HepG2 (cell line): ENCODE measurements around the gene TACC2. TPM values are rescaled to one million over a fixed set of nuclear protein-coding genes. Genes with fewer than 3 reads are reported as not detected.

Source experiments
- AGO2 ChIP-seq: fragments of 200-400 bp; formaldehyde crosslinking; optimal IDR thresholded peaks from 2 replicates; pipeline ENCODE3; 2017; ENCODE audit warnings: mild to moderate bottlenecking, low read depth, low read length, moderate library complexity
- CAMTA2 ChIP-seq: sonication (generic); formaldehyde crosslinking; IDR thresholded peaks from 2 replicates; pipeline ENCODE4 v1.4.0; 2020; ENCODE audit warnings: mild to moderate bottlenecking, missing genetic modification reagents, borderline replicate concordance
- CC2D1A ChIP-seq: sonication (generic); formaldehyde crosslinking; IDR thresholded peaks from 2 replicates; pipeline ENCODE4 v1.8.1; 2023; ENCODE audit warnings: mild to moderate bottlenecking, missing genetic modification reagents
- CENPT ChIP-seq: sonication (generic); formaldehyde crosslinking; IDR thresholded peaks from 2 replicates; pipeline ENCODE4 v1.8.0; 2022; ENCODE audit warnings: low read depth, mild to moderate bottlenecking, moderate library complexity, missing genetic modification reagents
- CHD2 ChIP-seq: IDR thresholded peaks from 2 replicates; pipeline ENCODE4 v1.6.1; 2011; ENCODE audit warnings: low read depth, low read length, improper control_type of control experiment
- CHD4 ChIP-seq: fragments of 200-600 bp; sonication (generic); IDR thresholded peaks from 2 replicates; pipeline ENCODE4 v1.7.0; 2017; ENCODE audit warnings: mild to moderate bottlenecking, low read length, borderline replicate concordance
- FOXO4 ChIP-seq: sonication (generic); formaldehyde crosslinking; conservative IDR thresholded peaks from 2 replicates; pipeline ENCODE4 v1.8.1; 2023; ENCODE audit warnings: missing genetic modification reagents
- HMGXB4 ChIP-seq, 2 experiments: sonication (generic) in 1 of 2; formaldehyde crosslinking in 1 of 2; IDR thresholded peaks; 2 replicates each; pipeline versions ENCODE4 v1.4.0 to v1.6.1; 2018 to 2020; ENCODE audit warnings: missing genetic modification reagents in 2 of 2, borderline replicate concordance in 1 of 2, low read depth in 1 of 2, mild to moderate bottlenecking in 1 of 2, missing biosample characterization in 1 of 2
- MAF1 ChIP-seq: sonication (generic); formaldehyde crosslinking; IDR thresholded peaks from 2 replicates; pipeline ENCODE4 v1.5.0; 2020; ENCODE audit warnings: missing genetic modification reagents, borderline replicate concordance
- PREB ChIP-seq: sonication (generic); formaldehyde crosslinking; IDR thresholded peaks from 2 replicates; pipeline ENCODE4 v1.4.0; 2020; ENCODE audit warnings: missing genetic modification reagents
- SMAD9 ChIP-seq: sonication (generic); formaldehyde crosslinking; IDR thresholded peaks from 2 replicates; pipeline ENCODE4 v1.5.1; 2020; ENCODE audit warnings: mild to moderate bottlenecking, missing genetic modification reagents
- SRSF4 ChIP-seq: fragments of 200-400 bp; formaldehyde crosslinking; IDR thresholded peaks from one replicate; pipeline ENCODE4 v1.6.1; 2018; ENCODE audit warnings: mild to moderate bottlenecking, low read depth, low read length, moderate library complexity; ENCODE audit not compliant: poor library complexity, severe bottlenecking
- YEATS4 ChIP-seq: sonication (generic); formaldehyde crosslinking; IDR thresholded peaks from 2 replicates; pipeline ENCODE4 v1.4.0; 2020; ENCODE audit warnings: missing genetic modification reagents, borderline replicate concordance
- ZBTB25 ChIP-seq: IDR thresholded peaks from 2 replicates; pipeline ENCODE4 v1.6.1; 2018; ENCODE audit warnings: missing genetic modification reagents
- ZBTB33 ChIP-seq: sonication (generic); formaldehyde crosslinking; IDR thresholded peaks from 2 replicates; pipeline ENCODE4 v1.4.0; 2020; ENCODE audit warnings: missing genetic modification reagents
- ZEB1 ChIP-seq: IDR thresholded peaks from 2 replicates; pipeline ENCODE4 v1.6.1; 2012; ENCODE audit warnings: mild to moderate bottlenecking, low read depth, inconsistent platforms; ENCODE audit not compliant: insufficient replicate concordance
- ZNF430 ChIP-seq: sonication (generic); formaldehyde crosslinking; IDR thresholded peaks from 2 replicates; pipeline ENCODE4 v1.9.0; 2021; ENCODE audit warnings: mild to moderate bottlenecking, missing genetic modification reagents
- ZNF432 ChIP-seq: sonication (generic); formaldehyde crosslinking; IDR thresholded peaks from 2 replicates; pipeline ENCODE4 v1.5.0; 2020; ENCODE audit warnings: missing genetic modification reagents, mild to moderate bottlenecking, borderline replicate concordance
- ZNF441 ChIP-seq: sonication (generic); formaldehyde crosslinking; IDR thresholded peaks from 2 replicates; pipeline ENCODE4 v1.7.0; 2021; ENCODE audit warnings: missing genetic modification reagents, borderline replicate concordance
- polyA plus RNA-seq, 8 experiments: library from polyadenylated mRNA; depleted of rRNA in 3 of 8; stranded (reverse) in 7 of 8; unstranded in 1 of 8; fragments of >200 nt; fragmentation: Illumina TruSeq in 4 of 8; extraction: Trizol in 4 of 8; gene quantifications; 2 replicates each; pipeline versions ENCODE4 v1.2.1 to v1.2.3, GENCODE V29; 2011 to 2016; ENCODE audit warnings: low read depth in 4 of 8, missing spikeins in 1 of 8, mixed read lengths in 1 of 8; ENCODE audit not compliant: insufficient read depth in 1 of 8
- total RNA-seq, 5 experiments: library from RNA; depleted of rRNA; stranded (reverse); fragments of >200 nt; fragmentation: Illumina TruSeq; extraction: Trizol; gene quantifications; 2 replicates each; pipeline ENCODE4 v1.2.3, GENCODE V29; 2016; ENCODE audit warnings: low read depth in 1 of 5

The TACC2 gene
- total and polyA plus RNA-seq, 2 of the 13 experiments (the other 11 are each of a cell fraction or from before 2014, with no cell fraction given), result 11.8 to 16.0 TPM

GRCh38 chr10:122062831-122063674, 74.1 kb downstream of the TACC2 start (continued):
- TF ChIP-seq ZNF432 (CRISPR knock-in tag) (no peak), MAF1 (CRISPR knock-in tag) (no peak), SMAD9 (CRISPR knock-in tag) (no peak), CENPT (no peak), SRSF4 (no peak), FOXO4 (no peak), ZBTB25 (peak; percentile 78; the same call in 1 of the 2 replicates), CHD2 (no peak), ZBTB33 (CRISPR knock-in tag) (peak; percentile 81), ZNF430 (CRISPR knock-in tag) (no peak), CC2D1A (CRISPR knock-in tag) (no peak), PREB (CRISPR knock-in tag) (no peak), ZNF441 (peak; percentile 79), AGO2 (no peak), ZEB1 (no peak), HMGXB4 (CRISPR knock-in tag; IDR thresholded peaks at IDR 0.05; ENCODE audit: borderline replicate concordance in 1 of 2, low read depth in 1 of 2) (peak in 1 of 2 experiments; percentile 85; a peak in 1 of 4 replicates), CAMTA2 (CRISPR knock-in tag) (no peak), CHD4 (peak; percentile 82; the same call in 1 of the 2 replicates), YEATS4 (CRISPR knock-in tag) (peak; percentile 50; the same call in 1 of the 2 replicates)
